H1 (cell line): ENCODE data around the gene SPIRE1. TPM values are rescaled to one million over a fixed set of nuclear protein-coding genes. Genes with fewer than 3 reads are reported as not detected.
A peak's percentile ranks its signal among the peaks of the same experiment; 100 is the strongest.

Experiments used
- ASH2L ChIP-seq: fragments of 200-600, 300-600 bp; sonication (generic); IDR thresholded peaks from one replicate; pipeline ENCODE4 v1.7.1; 2017; ENCODE audit warnings: low read length
- BCL11A ChIP-seq, 2 experiments: IDR thresholded peaks; one replicate each; pipeline ENCODE4 v1.6.1; 2011; ENCODE audit warnings: low read depth in 2 of 2, low read length in 2 of 2, mild to moderate bottlenecking in 2 of 2
- CHD2 ChIP-seq: IDR thresholded peaks from 2 replicates; pipeline ENCODE4 v1.6.1; 2012; ENCODE audit warnings: low read length, improper control_type of control experiment
- CREB1 ChIP-seq: IDR thresholded peaks from 2 replicates; pipeline ENCODE4 v1.6.1; 2012; ENCODE audit warnings: inconsistent platforms
- CTCF ChIP-seq, 3 experiments: IDR thresholded peaks; 1 replicate in 2 of 3; 2 replicates in 1 of 3; pipeline versions ENCODE4 v1.5.1 to v1.6.1; 2011; ENCODE audit warnings: low read length in 3 of 3, mild to moderate bottlenecking in 3 of 3, inconsistent platforms in 2 of 3, low read depth in 1 of 3, moderate library complexity in 1 of 3; ENCODE audit not compliant: insufficient read depth in 1 of 3; ENCODE audit errors: control extremely low read depth in 1 of 3
- E2F6 ChIP-seq: IDR thresholded peaks from 2 replicates; pipeline ENCODE4 v1.6.1; 2012; ENCODE audit warnings: inconsistent platforms
- GABPA ChIP-seq: IDR thresholded peaks from 2 replicates; pipeline ENCODE4 v1.6.1; 2011; ENCODE audit warnings: mild to moderate bottlenecking, low read length, moderate library complexity, borderline replicate concordance; ENCODE audit not compliant: insufficient read depth
- HDAC6 ChIP-seq: IDR thresholded peaks from one replicate; pipeline ENCODE4 v1.7.1; 2012; ENCODE audit warnings: low read depth, mild to moderate bottlenecking, inconsistent platforms, low read length, moderate library complexity
- KDM4A ChIP-seq: IDR thresholded peaks from one replicate; pipeline ENCODE4 v1.7.1; 2012; ENCODE audit warnings: low read depth, mild to moderate bottlenecking, moderate library complexity, low read length, inconsistent platforms; ENCODE audit not compliant: severe bottlenecking
- KDM5A ChIP-seq: fragments of 200-600 bp; IDR thresholded peaks from 2 replicates; pipeline ENCODE4 v1.7.1; 2012; ENCODE audit warnings: mild to moderate bottlenecking, low read length, inconsistent platforms, mixed read lengths
- MAX ChIP-seq: IDR thresholded peaks from 2 replicates; pipeline ENCODE4 v1.6.1; 2012; ENCODE audit warnings: inconsistent platforms
- RAD21 ChIP-seq, 2 experiments: IDR thresholded peaks in 1 of 2; conservative IDR thresholded peaks in 1 of 2; 2 replicates each; pipeline ENCODE4 v1.6.1; 2011; ENCODE audit warnings: low read depth in 2 of 2, low read length in 2 of 2, improper control_type of control experiment in 1 of 2, inconsistent platforms in 1 of 2, mild to moderate bottlenecking in 1 of 2, moderate library complexity in 1 of 2
- RNF2 ChIP-seq: fragments of 200-900, 300-1000 bp; sonication (generic); IDR thresholded peaks from 2 replicates; pipeline ENCODE4 v1.7.1; 2016; ENCODE audit warnings: borderline replicate concordance, low read depth, mild to moderate bottlenecking, antibody characterized with exemption, low read length; ENCODE audit not compliant: poor library complexity, severe bottlenecking; ENCODE audit errors: missing control alignments
- SUZ12 ChIP-seq: fragments of 200-600 bp; sonication (generic); IDR thresholded peaks from 2 replicates; pipeline ENCODE4 v1.6.1; 2012; ENCODE audit warnings: mild to moderate bottlenecking, inconsistent platforms, low read length, moderate library complexity, mixed read lengths
- TCF12 ChIP-seq: IDR thresholded peaks from 2 replicates; pipeline ENCODE4 v1.6.1; 2011; ENCODE audit warnings: low read depth, mild to moderate bottlenecking, low read length
- TEAD4 ChIP-seq: IDR thresholded peaks from 2 replicates; pipeline ENCODE4 v1.6.1; 2012; ENCODE audit warnings: low read depth, low read length, inconsistent platforms, mixed read lengths
- USF2 ChIP-seq: IDR thresholded peaks from 2 replicates; pipeline ENCODE4 v1.6.1; 2011; ENCODE audit warnings: low read length, improper control_type of control experiment
- ZNF274 ChIP-seq: IDR thresholded peaks from 2 replicates; pipeline ENCODE4 v1.7.0; 2012; ENCODE audit warnings: low read length, borderline replicate concordance; ENCODE audit errors: extremely low read depth
- polyA plus RNA-seq, 7 experiments: library from polyadenylated mRNA; depleted of rRNA in 3 of 7; stranded (reverse) in 5 of 7; unstranded in 2 of 7; fragments of >200 nt in 5 of 7; fragments of 200-250 nt in 2 of 7; gene quantifications; 1 replicate in 5 of 7; 2 replicates in 1 of 7; 4 replicates in 1 of 7; pipeline versions ENCODE4 v1.2.1 to v1.2.3, GENCODE V29; 2011 to 2013; ENCODE audit warnings: missing spikeins in 2 of 7, mixed read lengths in 2 of 7
- total RNA-seq: library from RNA; stranded (reverse); fragmentation: NEBNext Ultra II Directional; extraction: Animal tissue kit (Norgen Biotek cat#: 25700); gene quantifications from 2 replicates; pipeline ENCODE4 v1.2.1, GENCODE V29; 2021

Gene SPIRE1
- total and polyA plus RNA-seq, 2 of the 8 experiments (the other 6 are each of a cell fraction or from before 2014, with no cell fraction given), result 6.0 to 21.5 TPM

GRCh38 chr18:12702221-12703095 lies 44.6 kb upstream of the SPIRE1 start, which contains the start of the genes CEP76 and PSMG2 (continued):
- no peak for TF ChIP-seq TCF12
- no peak for TF ChIP-seq HDAC6
- TF ChIP-seq CHD2, result peak; percentile 73
- no peak for TF ChIP-seq TEAD4
- TF ChIP-seq CREB1, result peak; percentile 82
- TF ChIP-seq RAD21 (IDR thresholded peaks at IDR 0.05 in 1 of 2, conservative IDR thresholded peaks at IDR 0.05 in 1 of 2; ENCODE audit: low read depth in 2 of 2, low read length in 2 of 2), result no peak
- no peak; the same call in 1 of the 2 replicates for TF ChIP-seq E2F6
- TF ChIP-seq MAX, result no peak; the same call in none of the 2 replicates
- no peak for TF ChIP-seq SUZ12
- no peak for TF ChIP-seq KDM5A
- TF ChIP-seq ASH2L, result peak; percentile 83
- no peak for TF ChIP-seq RNF2
- TF ChIP-seq GABPA, result no peak
- no peak for TF ChIP-seq ZNF274
- TF ChIP-seq BCL11A (IDR thresholded peaks at IDR 0.05; ENCODE audit: low read depth in 2 of 2, low read length in 2 of 2), result no peak
- TF ChIP-seq USF2, result no peak
- TF ChIP-seq CTCF (IDR thresholded peaks at IDR 0.05; ENCODE audit: control extremely low read depth in 1 of 3, insufficient read depth in 1 of 3, low read depth in 1 of 3, low read length in 3 of 3), result peak in 1 of 3 experiments; percentile 6; a peak in 1 of 4 replicates
- TF ChIP-seq KDM4A, result peak; percentile 48
